NOMO-1 treated with DMSO at 0.1 percent for 48 hours (cell line): ENCODE results near the gene IFITM10.
A peak's percentile ranks its signal among the peaks of the same experiment; 100 is the strongest.

Experiments used
- DNase-seq: peaks from one replicate; lab custom pipeline; 2025; ENCODE audit not compliant: unreplicated experiment; lab: John Stamatoyannopoulos, UW

The IFITM10 gene

DNA sequence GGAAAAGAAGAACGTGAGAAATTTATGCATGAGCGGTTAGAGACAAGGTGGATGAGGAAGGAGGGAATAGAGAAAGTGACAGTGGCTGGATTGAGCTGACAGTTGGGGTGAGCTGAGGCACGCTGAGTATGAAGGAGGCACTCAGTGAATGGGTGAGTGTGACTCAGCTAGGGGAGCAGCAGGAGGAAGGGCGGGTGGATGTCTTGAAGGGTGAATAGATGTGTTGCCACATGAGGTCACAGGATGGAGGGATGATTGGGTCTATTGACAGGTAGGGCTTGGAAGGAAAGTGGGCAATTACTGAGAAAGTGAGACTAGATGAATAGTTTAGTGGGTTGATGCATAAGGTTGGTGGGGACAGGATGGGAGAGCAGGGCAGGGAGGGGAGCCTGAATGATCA lies 8.0 kb downstream of the IFITM10 start:
- DNase-seq, result no peak

DNA sequence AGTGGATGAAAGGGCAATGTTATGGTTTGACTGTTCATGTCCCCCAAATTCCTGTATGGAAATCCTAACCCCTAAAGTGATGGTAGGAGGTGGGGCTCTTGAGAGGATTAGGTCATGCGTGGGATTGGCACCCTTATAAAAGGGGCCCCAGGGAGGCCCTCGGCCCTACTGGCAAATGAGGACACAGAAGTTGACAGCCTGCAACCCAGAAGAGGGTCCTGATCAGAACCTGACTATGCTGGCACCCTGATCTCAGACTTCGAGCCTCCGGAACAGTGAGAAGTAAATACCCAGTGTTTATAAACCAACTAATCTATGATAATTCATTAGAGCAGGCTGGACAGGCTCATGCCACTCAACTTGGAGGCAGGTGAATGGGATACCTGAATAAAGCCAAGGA lies 8.7 kb downstream of the IFITM10 start:
- no peak for DNase-seq

DNA sequence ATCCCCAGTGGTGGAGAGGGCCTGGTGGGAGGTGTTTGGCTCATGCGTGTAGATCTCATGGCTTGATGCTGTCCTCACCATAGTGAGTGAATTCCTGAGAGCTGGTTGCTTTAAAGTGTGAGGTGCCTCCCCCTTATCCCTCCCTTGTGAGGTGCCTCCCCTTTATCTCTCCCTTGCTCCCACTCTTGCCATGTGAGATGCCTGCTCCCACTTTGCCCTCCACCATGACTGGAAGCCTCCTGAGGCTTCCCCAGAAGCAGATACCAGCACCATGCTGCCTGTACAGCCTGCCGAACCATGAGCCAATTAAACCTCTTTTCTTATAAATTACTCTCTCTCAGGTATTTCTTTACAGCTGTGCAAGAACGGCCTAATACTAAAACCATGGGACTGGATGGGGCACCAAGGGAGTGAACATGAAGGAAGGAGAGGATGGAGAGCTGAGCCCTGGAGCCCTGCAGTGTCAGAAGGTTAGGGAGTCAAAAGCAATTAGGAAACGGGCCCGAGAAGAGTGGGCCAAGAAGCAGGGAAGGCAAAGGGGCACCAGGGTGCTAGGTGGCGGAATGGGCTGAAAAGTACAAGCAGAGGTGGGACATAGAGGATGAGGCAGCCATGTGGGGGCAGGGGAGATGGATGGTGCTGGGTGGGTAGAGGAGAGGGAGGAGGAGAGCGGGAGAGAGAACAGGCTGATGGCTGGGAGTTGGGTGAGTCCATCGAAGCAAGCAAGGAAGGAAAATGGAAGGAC lies 9.4 kb downstream of the IFITM10 start:
- no peak for DNase-seq

DNA sequence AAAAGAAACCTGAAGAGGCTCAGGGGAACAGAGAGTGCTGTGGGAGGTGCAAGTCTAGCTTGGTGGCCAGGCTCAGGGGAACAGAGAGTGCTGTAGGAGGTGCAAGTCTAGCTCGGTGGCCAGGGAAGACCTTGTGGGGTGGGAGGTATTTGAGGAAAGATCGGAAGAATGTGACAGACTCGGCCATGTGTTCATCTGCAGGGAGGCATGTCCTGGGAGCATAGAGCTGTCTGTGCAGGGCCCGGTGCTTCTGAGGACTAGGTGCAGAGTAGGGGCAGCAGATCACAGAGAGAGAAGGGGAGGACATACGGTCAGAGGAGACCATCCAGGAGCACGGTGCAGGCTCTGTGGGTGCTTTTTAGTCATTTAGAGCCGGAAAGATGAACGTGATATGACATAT lies 10.8 kb downstream of the IFITM10 start:
- DNase-seq, result no peak

DNA sequence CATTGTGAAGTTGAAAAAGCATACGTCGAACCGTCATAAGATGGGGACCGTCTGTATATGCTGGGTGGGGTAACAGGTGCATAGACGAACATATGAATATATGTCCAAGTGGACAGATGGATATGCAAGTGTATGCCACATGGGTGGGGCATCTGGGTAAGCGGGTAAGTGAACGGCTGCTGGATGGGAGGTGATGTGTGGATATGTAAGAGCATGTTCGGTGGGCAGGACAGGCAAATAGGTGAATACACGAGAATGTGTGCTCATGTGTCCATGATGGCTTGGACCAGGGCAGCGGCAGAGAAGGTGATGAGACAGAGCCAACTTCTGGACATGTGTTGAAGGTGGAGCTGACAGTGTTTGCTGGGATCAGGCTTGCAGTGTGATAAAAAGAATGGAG lies 12.0 kb downstream of the IFITM10 start:
- no peak for DNase-seq

DNA sequence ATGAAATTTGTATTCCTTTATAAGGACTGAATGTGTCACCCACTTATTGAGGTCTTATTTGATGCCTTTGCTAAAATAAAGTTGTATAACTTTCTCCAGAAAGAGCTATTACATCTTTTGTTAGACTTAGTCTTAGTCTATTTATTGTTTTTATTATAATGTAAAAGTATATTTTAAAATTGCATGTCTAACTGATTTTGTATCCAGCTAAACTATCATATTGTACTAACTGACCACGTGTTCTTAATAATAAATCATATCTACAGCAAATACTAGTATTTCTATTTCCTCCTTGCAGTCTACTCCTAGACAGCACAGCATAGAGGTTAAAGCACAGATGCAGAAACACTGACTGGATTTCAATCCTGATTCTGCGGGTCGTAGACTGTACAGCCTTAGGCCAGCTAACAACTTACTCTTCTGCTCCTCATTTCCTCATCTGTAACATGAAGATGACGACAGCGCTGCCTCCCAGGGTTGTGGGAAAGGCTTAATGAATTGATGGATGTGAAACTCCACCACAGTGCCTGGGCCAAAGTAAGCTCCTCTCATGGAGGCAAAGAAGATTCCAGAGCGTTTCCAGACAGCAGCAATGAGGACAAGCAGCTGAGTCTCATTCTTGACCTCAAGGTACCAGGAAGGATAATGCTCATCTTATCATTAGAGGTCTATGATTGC lies 13.2 kb downstream of the IFITM10 start:
- DNase-seq, result no peak

DNA sequence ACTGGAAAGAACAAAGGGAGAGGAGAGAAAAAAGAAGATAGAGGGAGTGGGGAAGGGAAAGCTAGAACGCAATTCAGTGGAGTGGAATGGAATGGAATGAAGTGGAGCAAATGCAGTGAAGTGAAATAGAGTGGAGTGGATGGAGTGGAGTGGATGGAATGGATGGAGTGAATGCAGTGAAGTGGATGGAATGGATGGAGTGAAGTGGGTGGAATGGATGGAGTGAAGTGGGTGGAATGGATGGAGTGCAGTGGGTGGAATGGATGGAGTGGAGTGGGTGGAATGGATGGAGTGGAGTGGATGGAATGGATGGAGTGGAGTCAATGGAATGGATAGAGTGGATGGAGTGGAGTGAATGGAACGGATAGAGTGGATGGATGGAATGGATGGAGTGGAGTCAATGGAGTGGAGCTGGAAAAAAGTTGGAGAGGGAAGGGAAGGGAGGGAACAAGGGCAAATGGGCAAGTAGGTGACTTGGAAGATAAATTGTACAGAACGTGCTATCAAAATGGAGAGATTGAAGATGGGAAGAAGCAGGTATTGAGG lies 13.9 kb downstream of the IFITM10 start:
- no peak for DNase-seq

DNA sequence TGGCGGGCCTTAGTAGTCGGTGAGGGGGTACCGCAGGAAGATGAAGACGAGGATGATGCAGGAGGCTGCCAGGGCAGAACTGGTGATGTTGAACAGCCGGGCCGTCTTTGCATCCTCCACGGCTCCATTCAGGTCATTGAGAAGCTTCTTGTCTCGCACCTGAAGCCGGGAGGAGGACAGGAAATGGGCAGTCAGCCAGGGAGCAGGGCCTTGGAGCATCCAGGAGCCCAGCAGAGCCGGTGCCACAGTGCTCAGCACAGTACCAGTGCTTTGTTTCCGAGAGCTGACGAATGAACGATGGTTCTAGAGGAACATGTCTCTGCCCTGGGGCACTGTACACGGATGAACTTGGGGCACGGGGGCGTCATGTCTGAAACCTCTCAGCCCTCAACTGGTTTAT lies 15.1 kb downstream of the IFITM10 start:
- no peak for DNase-seq

DNA sequence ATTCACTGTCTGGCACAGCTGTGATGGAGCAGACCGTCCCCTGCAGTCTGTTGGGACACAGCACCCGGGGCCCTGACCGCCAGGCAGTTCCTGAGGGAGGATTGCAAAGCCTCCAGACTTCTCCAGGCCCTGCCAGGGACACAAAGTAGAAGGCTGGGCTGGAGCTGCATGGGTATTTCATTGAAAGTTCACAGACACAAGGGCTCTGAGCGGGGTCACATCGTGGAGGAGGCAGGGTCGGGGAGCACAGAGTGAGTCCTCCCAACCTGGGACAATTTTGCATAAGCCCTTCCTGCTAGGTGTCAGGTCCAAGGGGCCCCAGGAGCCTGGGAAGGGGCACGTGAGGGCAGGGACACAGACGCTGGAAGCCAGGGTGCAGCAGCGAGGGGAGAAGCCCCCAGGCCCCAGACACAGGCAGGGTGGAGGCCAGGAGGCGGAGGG lies 15.7 kb downstream of the IFITM10 start:
- no peak for DNase-seq

DNA sequence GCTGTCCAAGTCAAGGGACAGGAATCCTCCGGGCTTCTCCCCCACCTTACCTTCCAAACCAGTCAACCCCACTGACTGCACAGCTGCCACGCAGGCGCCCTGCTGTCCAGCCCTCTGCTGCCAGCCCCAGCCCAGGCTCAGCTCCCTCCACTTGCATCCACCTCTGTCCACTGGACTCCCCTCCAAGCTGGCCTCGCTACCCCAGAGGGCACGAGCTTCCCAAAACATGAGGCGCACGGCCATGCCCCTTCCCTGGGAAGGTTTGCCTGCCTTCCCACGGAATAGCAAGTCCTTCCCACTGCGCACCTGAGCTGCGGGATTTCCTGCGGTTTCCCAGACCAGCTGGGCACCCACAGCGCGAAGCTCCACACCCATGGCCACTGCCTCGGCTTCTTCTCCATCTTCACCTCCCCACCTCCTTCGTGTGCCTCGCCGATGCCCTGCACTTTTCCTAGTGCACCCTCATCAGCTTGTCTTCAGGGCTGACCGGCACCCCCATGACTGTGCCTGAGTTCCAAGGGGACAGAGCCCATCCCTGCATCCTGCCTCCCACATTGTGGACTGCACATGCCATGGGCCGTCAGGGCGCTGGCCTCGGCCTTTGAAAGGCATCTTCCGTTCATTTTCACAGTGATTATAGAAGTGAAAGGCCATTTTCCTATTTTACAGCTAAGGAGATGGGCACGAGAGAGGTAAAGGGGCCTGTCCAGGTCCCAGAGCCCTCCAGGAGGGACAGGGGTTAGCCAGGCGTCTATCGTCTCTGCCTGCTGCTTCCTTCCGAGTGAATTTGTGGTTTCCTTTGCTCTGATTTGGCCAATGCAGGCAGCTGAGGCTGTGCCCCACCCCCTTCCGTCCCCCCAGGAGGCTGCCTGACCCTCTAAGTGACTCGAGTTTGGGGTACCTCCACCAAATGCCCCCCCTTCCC lies 16.4 kb downstream of the IFITM10 start:
- DNase-seq, result no peak

DNA sequence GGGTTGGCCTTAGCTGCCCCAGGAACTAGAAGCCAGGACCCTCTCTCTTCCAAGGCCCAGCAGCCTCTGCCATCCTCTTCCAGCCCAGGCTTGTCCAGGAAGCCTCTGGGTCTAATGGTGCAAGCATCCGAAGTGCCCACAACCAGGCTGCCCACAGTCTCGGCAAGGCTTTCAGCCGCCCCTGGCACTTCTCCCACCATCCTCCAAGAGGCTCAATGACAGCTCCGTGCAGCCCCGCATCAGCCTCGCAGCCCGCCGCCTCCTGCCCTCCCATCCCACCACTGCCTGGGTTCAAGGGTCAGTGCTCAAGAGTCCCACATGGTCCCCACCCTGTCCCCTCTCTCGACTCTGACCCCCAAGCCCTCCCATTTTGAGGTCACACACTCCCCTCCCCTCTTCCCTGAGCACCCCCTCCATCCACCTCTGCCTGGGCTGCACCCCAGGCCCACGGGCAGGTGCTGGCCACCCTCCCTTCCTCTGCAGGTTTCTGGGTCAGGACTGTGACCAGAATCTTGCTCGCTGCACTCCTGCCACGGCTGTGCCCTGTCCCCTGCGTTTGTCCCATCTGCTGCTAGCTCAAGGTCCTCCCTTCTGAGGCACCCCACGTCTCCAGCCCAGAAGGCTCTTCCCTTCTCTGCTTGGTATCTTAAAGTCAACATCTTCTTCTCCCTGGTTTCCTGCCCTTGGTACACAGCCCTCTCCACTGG lies 17.2 kb downstream of the IFITM10 start:
- no peak for DNase-seq

DNA sequence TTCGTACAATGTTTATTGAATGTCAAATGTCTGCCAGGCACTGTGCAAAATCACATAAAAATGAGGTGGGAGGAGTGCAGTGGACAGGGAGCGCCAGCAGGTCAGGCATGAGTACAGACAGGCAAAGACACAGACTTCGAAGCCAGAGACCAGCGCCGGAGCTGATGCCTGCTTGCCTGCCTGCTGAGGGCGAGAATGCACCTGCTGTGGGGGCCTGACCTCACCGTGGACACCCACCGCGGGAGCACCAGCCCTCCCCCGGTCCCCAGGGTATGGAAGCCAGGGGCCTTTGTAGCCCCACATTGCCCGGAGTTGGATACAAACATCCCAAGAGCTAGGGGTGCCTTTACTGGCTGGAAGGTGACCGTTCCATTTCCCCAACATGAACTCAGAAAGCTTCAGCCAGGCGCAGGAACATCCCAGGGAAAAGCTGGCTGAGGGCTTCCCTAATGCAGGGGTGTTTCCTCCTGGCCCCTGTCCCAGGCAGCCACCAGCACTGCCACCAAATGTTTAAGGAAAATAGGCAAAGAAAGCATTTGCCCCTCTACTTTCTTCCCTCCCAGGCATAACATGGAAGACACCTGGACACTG lies 17.9 kb downstream of the IFITM10 start:
- DNase-seq, result no peak

DNA sequence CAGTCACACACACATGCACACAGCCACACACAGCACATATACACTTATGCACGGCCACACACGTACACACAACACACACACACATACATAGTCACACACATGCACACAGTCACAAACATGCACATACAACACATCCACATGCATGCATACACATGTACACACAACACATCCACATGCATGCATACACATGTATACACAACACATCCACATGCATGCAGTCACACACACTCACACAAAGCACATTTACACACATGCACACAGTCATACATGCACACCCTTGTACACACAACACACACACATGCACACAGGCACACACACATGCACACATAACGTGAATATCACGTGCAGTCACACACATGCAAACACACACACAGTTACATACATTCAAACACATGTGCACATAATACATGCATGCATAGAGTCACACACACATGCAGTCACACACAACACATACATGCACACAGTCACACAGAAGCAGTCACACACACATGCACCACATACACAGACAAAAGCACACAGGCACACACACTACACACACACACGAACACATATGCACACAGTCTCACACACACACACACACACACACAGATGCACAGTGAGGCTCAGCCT lies 18.8 kb downstream of the IFITM10 start:
- DNase-seq, result no peak

DNA sequence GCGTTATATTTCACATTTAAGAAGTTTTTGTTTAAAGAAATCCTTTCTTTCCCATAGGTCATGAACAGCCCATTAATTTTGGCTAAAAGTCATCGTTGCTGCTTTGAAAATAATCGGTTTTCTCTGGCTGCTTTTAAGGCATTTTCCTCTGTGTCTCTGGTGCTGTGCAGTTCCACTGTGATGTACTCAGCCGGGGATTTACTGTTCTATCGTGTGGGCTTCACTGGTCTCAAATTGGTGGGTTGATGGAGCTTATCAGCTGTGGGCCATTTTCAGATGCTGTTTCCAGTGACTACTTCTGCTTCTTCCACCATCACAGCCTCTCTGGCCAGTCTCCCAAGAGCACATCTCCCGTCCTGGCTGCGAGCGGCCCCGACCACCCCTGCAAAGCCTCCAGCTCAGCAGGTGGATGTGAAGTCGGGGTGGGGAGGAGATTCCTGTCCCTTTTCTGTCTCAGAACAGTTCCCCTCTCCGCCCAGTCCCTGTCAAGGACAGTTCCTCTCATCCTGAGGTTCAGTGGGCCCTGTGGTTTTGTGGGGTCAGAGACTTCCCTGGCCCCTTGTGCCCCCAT lies 20.3 kb downstream of the IFITM10 start:
- no peak for DNase-seq

DNA sequence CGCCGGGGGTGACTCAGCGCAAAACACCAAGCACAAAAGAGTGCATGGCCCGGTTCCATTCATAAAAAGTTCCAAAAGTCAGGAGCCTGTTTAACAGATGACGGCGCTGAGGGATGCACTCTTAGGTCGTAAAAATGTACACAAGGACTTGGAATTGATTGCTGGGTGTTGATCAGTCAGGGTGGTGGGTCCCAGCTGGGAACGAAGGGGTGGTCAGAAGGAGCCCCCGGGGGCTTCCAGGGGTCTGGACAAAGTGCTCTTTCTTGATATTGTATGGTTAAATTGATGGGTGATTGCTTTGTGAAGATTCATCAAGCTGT lies 20.7 kb downstream of the IFITM10 start:
- DNase-seq, result no peak

DNA sequence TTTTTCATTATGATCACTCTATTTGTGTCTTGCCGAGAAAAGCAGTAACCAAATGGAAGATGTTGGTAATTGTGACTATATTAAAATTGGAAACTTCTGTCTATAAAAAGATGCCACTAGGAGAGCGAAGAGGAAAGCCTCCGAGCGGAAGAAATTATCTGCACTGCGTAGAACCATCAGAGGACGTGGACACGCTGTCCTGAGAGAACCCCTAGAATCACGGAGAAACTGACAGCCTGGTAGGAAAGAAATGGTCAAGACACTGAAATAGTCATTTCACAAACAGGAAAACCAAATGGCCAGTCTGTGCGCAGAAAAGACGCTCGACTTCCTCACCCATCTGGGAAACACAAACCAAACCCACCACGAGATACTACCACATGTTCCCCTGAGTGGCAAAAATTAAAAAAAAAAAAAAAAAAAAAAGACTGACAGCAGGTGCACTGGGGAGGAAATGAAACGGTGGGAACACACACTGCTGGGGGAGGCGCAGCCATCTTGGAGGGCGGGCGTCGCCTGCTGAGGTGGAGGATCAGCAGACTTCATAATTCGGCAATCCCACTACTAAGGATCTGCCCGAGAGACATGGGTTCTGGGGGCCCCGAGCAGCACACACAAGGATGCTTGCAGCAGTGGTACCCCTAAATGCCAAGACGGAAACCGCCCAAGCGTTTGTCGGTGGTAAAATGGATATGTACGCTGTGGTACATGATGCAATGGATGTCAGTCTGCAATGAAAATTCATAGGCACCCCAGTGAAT lies 21.3 kb downstream of the IFITM10 start:
- DNase-seq, result peak; percentile 25

DNA sequence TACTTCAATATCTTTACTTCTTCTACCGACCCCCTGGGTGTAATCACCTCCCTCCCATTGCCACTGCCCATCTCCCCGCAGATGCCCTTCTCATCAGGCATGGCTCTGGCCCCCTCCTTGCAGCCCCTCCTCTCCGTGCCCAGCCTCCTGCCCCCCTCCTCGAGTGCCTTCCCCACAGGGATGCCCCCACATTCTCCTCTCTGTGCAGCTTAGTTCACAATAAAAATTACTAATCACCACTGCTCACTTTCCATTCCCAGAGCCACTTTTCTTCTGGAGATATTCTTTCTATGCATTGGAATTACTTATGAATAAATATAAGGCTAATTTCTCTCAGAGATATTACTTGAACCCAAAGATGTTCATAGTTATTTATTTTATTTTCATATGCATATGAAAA lies 22.1 kb downstream of the IFITM10 start:
- DNase-seq, result no peak

DNA sequence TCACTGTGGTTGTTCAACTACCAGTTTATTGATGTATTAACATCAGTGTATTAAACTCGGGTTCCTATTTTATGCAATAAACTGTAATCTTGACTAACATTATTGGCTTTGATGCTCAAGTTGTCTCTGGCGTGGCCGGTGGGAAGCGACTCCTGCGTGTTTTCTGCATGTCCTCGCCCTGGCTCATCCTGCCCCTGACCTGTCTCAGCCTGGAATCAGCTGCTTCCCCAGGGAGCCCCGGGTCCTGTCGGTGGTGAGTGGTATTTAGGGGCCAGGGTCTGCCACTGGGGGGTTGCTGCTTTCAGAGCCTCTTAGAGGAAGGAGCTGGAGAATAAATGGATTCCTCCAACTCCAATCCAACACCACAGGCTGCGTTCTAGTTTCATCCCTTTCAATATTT lies 22.5 kb downstream of the IFITM10 start:
- no peak for DNase-seq

DNA sequence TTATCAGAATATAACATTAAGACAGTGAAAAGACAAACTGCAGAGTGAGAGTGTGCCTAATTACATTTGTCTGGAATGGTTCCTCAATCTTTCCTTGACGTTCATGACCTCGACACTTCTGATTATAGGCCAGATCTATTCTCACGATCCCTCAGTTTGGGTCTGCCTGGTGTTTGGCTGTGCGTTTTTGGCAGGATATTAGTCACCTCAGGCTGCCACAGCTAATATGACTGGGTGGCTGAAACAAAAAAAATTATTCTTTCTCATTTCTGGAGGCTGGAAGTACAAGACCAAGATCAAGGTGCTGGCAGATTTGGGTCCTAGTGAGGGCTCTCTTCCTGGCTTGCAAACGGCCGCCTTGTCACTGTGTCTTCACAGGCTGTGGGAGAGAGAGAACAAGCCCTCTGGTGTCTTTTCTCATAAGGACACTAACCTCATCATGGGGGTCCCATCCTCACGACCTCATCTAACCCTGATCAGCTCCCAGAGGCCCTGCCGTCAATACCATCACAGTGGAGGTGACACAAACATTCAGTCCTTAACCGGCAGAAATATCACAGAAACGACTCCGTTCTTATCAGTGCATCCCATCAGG lies 23.2 kb downstream of the IFITM10 start:
- DNase-seq, result no peak
